Measurements from ENCODE around the gene AKR1D1.

GRCh38 chr7:138089080-138089901, 13.0 kb downstream of the AKR1D1 start:
- no peak for TF ChIP-seq CTCF (conservative IDR thresholded peaks at IDR 0.05)
- no peak for TF ChIP-seq ZFX (IDR thresholded peaks at IDR 0.05)

Data from C4-2B (cell line).